GM18505 (cell line): ENCODE data around the gene TALDO1.

Source experiments
- ATAC-seq: cut with Tn5 transposase; IDR thresholded peaks from one replicate; pipeline ENCODE4 v1.9.1; 2021; ENCODE audit not compliant: unreplicated experiment
- POLR2A ChIP-seq: IDR thresholded peaks from 4 replicates; pipeline ENCODE4 v1.6.1; 2011; ENCODE audit warnings: borderline replicate concordance; ENCODE audit not compliant: insufficient read depth, insufficient read length; ENCODE audit errors: extremely low read depth

TALDO1 gene

DNA sequence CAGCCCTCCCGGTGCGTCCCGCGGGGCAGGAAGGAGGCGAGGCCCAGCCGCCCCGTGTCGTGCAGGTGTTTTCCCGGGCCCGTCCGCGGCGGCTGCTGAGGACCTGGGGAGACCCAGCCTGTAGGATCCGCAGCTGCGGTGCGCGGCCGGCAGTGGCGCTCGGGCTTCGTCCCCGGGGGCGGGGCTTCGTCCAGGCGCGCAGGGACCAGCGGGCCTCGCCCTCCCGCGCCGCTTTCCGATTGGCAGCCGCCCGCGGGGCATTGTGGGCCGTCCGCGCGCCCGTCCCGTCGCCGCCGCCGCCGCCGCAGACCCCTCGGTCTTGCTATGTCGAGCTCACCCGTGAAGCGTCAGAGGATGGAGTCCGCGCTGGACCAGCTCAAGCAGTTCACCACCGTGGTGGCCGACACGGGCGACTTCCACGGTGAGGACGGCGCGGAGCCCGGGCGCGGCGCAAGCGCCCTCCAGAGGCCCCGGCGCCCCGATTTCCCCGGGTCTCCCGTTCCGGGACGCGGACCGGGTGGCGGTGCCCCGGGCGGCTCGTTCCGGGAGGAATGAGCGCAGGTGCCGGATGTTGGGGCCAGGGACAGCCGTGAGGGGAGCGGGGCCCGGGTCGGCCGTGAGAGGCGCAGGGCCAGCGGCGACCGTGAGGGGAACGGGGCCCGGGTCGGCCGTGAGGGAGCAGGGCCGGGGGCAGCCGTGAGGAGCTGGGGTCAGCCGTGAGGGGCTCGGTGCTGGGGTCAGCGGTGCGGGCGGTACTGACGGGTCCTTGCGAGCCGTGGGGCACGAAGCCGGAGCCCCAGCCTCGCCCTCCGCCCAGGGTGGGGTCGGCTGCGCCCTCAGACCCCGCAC lies at the start of gene TALDO1:
TALDO1 (plus strand) TSS at position 307 of the 849 bp plus-strand sequence; CDS start at position 325, 18 bp downstream.
- ATAC-seq, result peak; percentile 86

DNA sequence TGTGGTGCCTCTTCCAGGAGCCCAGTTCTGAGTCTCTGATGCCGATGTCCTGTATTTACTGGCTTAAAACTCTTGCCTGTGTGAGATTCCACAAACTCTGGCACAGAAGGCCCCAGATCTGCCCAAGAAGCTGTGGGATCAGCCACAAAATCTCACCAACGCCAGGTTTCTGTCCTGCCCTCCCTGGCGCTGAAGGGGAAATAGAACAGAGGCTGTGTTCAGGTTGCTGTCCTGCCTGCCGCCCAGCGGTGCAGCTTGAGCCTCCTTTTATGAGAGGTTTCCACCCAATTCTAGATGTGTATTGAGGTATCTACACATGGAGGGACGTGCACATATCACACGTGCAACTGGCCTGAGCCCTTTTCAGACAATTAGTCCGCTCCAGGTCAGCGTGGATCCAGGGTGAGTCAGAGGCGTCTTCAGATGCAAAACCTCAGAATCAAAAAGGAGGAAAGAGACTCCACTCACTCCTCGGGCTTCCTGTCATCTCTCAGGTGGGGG lies 49.4 kb upstream of the TALDO1 start:
- ATAC-seq, result no peak
- TF ChIP-seq POLR2A, result no peak

More for the DNA sequence above, at the start of gene TALDO1:
- TF ChIP-seq POLR2A, result peak; percentile 77

DNA sequence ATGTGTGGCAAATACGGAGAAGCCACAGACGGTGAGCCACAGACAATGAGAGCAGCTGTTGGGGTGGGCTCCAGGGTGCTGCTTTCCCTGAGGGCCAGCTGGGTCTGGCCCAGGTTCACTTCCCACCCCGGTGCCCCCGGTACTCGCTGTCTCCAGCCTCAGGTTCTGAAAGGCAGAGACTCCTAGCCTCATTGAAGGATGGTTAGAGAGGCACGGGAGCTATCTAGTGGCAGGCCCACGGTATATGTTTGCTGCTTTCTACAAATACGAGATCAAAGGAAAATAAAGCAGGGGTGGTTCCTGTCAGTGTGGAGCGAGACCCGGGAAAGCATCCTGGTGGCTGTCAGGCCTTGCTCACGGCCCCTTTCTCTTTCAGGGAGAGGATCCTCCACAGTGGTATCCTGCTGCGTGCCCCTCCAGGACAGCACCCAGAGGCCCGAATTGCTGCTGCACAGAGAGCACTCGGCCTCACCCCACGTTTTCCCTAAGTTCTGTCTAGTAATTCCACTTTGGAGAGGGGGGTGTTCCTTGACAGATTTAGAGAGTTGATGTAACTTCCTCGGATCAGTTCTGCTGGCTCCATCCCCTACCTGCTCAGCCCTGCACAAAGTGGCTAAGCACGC lies 48.7 kb upstream of the TALDO1 start:
- no peak for ATAC-seq
- TF ChIP-seq POLR2A, result no peak

DNA sequence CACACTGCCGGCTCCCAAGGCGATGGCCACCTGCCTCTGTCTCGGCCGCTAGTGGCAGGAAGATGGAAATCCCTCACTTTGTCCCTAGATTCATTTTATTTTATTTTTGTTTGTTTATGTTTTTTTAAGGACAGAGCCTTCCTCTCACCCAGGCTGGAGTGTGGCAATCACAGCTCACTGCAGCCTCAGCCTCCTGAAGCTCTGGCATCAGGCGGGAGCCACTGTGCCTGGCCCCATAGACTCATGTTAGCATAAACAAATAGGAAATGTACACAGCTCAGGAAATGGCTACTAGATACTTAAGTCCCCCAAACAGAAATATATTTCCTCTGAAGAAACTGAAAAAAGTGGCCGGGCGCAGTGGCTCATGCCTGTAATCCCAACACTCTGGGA lies 48.2 kb upstream of the TALDO1 start:
- no peak for TF ChIP-seq POLR2A
- ATAC-seq, result no peak

DNA sequence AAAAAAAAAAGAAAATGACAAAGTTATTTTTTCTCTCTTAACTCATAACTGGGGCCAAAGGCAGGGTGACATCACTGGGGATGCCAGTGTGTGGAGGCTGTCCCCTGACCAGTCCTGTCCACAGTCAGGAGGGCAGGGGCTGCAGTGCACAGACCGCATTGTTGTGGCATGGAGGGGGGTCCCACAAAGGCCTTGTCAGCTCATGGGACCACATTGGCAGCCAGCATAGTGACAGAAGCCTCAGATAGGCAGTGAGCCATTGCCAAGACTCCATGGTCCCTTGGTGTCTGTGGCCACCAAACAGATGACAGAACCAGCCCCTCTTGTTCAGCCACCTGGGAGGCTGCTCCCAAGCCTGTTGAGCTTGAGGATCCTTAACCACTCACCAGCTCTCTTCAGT lies 47.5 kb upstream of the TALDO1 start:
- ATAC-seq, result no peak
- no peak for TF ChIP-seq POLR2A

DNA sequence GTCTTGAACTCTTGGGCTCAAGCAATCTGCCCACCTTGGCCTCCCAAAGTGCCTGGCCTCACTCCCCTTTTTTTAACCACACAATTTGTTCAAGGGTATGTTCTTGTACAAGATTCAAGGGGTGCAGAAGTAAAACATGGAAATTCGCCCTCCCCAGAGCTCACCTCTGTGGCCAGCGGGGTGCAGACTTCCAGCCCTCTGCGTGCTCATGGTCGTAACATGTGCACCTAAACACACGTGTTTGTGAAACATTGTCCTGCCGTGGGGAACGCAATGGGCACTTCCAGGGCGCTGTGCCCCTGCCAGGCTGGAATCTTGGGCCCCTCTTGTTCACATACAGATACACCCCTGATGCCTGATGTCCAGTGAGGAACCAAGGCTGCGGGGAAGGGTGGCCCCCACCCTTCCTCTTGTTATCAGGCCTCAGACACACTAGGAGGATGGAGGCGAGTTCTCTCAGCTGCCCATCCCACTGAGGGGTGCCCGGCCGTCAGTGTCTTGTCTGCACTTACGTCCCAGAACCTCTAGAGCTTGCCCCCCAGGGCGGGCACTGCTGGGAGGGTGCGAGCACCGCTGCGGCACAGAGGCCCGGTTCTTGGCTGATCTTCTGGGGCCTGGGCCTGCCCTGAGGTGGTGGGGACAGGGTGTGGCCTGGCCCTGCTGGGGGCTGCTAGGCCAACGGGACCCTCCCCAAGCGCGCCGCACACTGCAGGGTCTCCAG lies 45.4 kb upstream of the TALDO1 start:
- no peak for TF ChIP-seq POLR2A
- no peak for ATAC-seq

DNA sequence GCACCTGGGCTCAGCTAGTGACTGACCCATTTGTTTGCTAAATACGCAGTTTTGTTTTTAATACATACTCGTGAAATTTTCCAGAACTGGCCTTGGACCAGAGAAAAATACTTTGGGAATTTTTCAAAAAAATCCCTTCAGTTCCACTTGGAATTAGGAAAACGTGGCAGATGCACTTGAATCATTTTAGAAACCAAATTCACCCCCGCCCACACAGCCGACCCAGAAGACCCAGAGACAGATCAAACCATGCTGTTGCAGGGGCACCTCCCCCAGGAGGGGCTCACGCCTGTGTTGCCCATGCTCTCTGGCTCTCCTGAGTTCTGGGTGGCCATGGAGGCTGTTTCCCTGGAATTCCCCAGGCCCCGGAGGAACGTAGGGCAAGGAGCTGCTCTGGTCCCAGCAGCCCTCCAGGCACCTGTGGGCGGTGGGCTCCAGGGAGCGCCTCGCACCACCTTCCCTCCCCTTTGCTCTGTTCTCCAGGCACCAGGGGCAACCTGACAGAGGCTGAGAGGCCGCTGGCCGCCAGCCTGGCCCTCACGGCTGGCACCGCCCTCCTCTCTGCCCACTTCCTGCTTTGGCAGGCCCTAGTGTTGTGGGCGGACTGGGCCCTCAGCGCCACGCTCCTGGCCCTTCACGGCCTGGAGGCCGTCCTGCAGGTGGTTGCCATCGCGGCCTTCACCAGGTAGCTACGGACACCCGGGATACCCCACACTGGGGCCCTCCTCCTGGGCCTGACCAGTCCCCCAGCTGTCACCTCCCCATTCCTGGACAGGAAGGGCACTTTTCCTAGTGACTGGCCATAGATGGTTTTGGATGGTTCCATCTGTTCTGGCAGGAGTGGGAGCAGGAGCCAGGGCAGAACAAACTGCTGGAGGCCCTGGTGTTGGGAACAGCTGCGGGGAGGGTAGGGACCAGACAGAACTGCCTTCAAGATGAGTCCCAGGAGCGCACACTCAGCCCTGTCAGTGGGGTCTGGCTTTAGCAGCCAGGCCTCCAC lies 44.5 kb upstream of the TALDO1 start:
- ATAC-seq, result no peak
- TF ChIP-seq POLR2A, result no peak

DNA sequence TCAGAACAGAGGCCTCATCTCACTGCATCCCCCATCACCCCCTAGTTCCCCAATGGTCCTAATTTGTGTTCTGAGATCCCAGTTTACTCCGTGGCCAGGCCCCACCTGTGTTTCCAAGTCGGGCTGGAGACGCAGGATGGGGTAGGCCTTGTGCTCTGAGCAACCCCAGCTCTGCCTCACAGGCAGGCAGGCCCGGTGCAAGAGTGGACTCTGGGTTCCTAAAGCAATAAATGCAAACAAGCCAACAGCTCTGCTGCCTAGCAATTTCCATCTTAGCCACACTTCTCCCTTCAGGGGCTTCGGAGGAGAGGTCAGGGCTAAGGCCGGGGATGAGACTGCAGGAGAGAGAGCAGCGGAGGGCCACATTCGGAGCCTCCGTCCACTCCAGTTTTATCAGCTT lies 43.8 kb upstream of the TALDO1 start:
- TF ChIP-seq POLR2A, result no peak
- ATAC-seq, result no peak

DNA sequence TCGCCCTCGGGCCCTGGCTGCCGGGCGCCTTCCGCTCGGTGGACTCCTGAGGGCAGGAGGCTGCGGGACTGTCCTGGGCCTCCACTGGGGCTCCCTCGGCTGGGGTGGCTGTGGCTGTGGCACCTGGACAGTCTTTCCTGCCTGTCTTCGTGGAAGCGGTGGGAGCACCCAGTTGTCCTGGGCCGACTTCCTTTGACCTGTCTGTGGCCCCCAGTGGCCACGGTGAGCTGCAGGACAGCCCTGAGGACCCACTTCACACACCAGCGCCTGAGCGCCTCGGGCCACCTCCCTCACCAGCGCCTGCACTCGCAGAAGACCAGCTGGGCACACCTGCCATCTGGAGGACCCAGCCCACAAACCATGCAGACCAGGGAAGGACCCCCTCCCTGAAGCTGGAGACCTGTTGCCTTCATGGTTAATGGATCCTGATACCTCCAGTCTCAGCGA lies 43.0 kb upstream of the TALDO1 start:
- no peak for TF ChIP-seq POLR2A
- ATAC-seq, result no peak

DNA sequence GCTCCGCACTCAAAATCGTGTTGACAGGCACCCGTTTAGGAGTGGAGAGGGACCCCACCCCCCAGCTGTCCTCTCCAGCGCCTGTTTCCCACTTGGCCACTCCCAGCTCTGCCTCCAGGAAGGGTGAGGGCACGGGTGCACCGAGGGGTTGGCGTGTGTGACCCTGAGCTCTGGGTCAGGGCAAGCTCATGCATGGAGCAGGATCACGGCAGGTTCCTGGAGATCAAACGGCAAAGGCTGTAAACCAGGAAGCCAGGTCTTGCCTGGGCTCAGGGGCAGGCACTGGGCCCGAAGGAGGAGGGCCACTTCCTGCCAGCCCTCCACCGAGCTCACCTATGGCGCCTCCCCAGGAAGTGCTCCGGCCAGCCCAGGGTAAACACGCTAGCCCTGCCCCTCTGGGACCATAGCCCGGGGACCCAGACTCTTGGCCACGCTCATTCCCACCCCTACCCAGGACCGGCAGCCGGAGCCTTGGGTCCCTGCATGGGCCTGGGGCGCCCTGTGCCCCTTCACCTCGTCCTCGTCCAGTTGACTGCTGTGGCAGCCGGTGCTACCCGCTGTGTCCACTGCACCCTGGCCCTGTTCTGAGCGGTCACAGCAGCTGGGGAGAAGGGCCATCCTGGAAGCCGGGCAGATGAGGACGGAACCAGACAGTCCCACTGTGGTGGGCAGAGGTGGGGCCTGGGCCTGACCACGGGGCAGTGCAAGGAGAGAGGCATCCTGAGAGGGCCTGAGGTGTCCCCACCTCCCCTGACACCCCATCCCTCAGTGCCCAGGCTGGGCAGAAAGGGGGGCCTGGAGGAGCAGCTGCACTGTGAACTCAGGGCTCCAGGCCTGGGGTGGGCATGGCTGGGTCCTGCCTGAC lies 42.3 kb upstream of the TALDO1 start:
- TF ChIP-seq POLR2A, result no peak
- ATAC-seq, result no peak

DNA sequence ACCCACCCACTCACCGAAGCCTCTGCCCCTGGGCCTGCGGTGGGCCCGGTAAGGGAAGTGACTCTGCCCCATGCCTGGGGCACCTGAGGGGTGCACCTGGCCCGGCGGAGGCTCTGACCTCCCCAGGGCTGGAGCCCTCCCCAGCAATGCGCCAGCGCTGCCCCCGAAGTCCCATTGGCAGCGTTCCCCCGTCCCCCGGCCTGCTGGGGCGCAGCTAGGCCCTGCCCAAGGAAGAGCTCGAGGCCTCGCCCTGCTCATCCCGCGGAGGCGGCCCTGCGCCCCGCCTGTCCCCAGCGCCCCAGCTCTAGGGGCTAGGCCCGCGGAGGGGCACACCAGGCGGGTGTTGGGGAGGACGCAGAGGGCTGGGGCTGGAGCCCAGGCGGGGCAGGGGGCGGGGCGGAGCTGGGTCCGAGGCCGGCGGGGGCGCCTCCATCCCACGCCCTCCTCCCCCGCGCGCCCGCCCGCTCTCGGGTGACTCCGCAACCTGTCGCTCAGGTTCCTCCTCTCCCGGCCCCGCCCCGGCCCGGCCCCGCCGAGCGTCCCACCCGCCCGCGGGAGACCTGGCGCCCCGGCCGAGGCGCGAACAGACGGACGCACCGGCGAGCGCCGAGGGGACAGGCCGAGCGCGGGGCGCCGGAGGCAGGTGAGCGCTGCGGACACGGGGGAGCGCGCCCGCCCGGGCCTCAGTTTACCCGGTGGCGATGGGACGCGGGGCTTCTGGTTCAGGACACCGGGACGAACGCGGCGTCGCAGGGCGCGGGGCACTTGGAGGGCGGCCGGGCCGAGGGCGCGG lies 41.4 kb upstream of the TALDO1 start, which contains the start of gene EPS8L2:
EPS8L2 (plus strand) TSS at position 586 of the 793 bp plus-strand sequence. CDS start 3,177 bp downstream, outside the sequence.
- TF ChIP-seq POLR2A, result no peak
- no peak for ATAC-seq
